ENCODE data around the gene MBTPS1. TPM values are rescaled to one million over a fixed set of nuclear protein-coding genes. Genes with fewer than 3 reads are reported as not detected.
A peak's percentile ranks its signal among the peaks of the same experiment; 100 is the strongest.

MBTPS1 gene
- polyA plus RNA-seq, 3 donors = 100 to 116 (median 111) TPM

- DNase-seq (ENCODE audit: extremely low read depth in 1 of 11, low read depth in 9 of 11, low spot score in 4 of 11) = no peak
Measured at GRCh38 chr16:84032458-84033178, 84.1 kb downstream of the MBTPS1 start.

- DNase-seq (ENCODE audit: extremely low read depth in 1 of 11, low read depth in 9 of 11, low spot score in 4 of 11) = no peak
Measured at GRCh38 chr16:84031556-84031955, 85.2 kb downstream of the MBTPS1 start.

- no peak for DNase-seq (ENCODE audit: extremely low read depth in 1 of 11, low read depth in 9 of 11, low spot score in 4 of 11)
Measured at GRCh38 chr16:84029297-84030047, 87.3 kb downstream of the MBTPS1 start.

GRCh38 chr16:84027625-84028024 is 89.1 kb downstream of the MBTPS1 start:
- DNase-seq (ENCODE audit: extremely low read depth in 1 of 11, low read depth in 9 of 11, low spot score in 4 of 11) = no peak

GRCh38 chr16:84026606-84027005 is 90.1 kb downstream of the MBTPS1 start:
- DNase-seq (ENCODE audit: extremely low read depth in 1 of 11, low read depth in 9 of 11, low spot score in 4 of 11) = no peak

GRCh38 chr16:84024854-84025253 is 91.9 kb downstream of the MBTPS1 start:
- DNase-seq (ENCODE audit: extremely low read depth in 1 of 11, low read depth in 9 of 11, low spot score in 4 of 11) = no peak

GRCh38 chr16:84022644-84023043 is 94.1 kb downstream of the MBTPS1 start:
- DNase-seq (ENCODE audit: extremely low read depth in 1 of 11, low read depth in 9 of 11, low spot score in 4 of 11) = no peak

GRCh38 chr16:84021488-84021887 is 95.3 kb downstream of the MBTPS1 start:
- DNase-seq (ENCODE audit: extremely low read depth in 1 of 11, low read depth in 9 of 11, low spot score in 4 of 11) = no peak

GRCh38 chr16:84020353-84020752 is 96.4 kb downstream of the MBTPS1 start:
- no peak for DNase-seq (ENCODE audit: extremely low read depth in 1 of 11, low read depth in 9 of 11, low spot score in 4 of 11)

- DNase-seq (ENCODE audit: extremely low read depth in 1 of 11, low read depth in 9 of 11, low spot score in 4 of 11) = no peak
Measured at GRCh38 chr16:84018710-84019109, 98.0 kb downstream of the MBTPS1 start.

GRCh38 chr16:84016477-84016876 is 100.3 kb downstream of the MBTPS1 start:
- no peak for DNase-seq (ENCODE audit: extremely low read depth in 1 of 11, low read depth in 9 of 11, low spot score in 4 of 11)

- DNase-seq (ENCODE audit: extremely low read depth in 1 of 11, low read depth in 9 of 11, low spot score in 4 of 11) = no peak
Measured at GRCh38 chr16:84015399-84015798, 101.3 kb downstream of the MBTPS1 start.

GRCh38 chr16:84014570-84015327 is 102.0 kb downstream of the MBTPS1 start:
- DNase-seq (ENCODE audit: extremely low read depth in 1 of 11, low read depth in 9 of 11, low spot score in 4 of 11) = no peak

- peak in 2 of 11 donors; percentile 29 to 41 for DNase-seq (ENCODE audit: extremely low read depth in 1 of 11, low read depth in 9 of 11, low spot score in 4 of 11)
Measured at GRCh38 chr16:84013787-84014569, 102.8 kb downstream of the MBTPS1 start.

GRCh38 chr16:84009282-84009681 is 107.5 kb downstream of the MBTPS1 start:
- no peak for DNase-seq (ENCODE audit: extremely low read depth in 1 of 11, low read depth in 9 of 11, low spot score in 4 of 11)

- no peak for DNase-seq (ENCODE audit: extremely low read depth in 1 of 11, low read depth in 9 of 11, low spot score in 4 of 11)
Measured at GRCh38 chr16:84007965-84008364, 108.8 kb downstream of the MBTPS1 start.

- DNase-seq (ENCODE audit: extremely low read depth in 1 of 11, low read depth in 9 of 11, low spot score in 4 of 11) = no peak
Measured at GRCh38 chr16:84007520-84007919, 109.2 kb downstream of the MBTPS1 start.

GRCh38 chr16:84005391-84005790 is 111.4 kb downstream of the MBTPS1 start:
- no peak for DNase-seq (ENCODE audit: extremely low read depth in 1 of 11, low read depth in 9 of 11, low spot score in 4 of 11)

- DNase-seq (ENCODE audit: extremely low read depth in 1 of 11, low read depth in 9 of 11, low spot score in 4 of 11) = no peak
Measured at GRCh38 chr16:84004442-84004841, 112.3 kb downstream of the MBTPS1 start.

All from renal cortex interstitium (tissue), 11 donors.